Measurements from ENCODE around the gene TRIM40.

The TRIM40 gene

GRCh38 chr6:30135757-30136156 is at the start of gene TRIM40:
TRIM40 (plus strand) TSS chr6:30136140; CDS start chr6:30137037, 897 bp downstream.
- in situ Hi-C loops (cut with MboI; ENCODE audit: low sequenced_read_pairs), result no loop called here

- in situ Hi-C loops (cut with MboI; ENCODE audit: low sequenced_read_pairs), result no loop called here
Measured at GRCh38 chr6:30087876-30088275, 48.1 kb upstream of the TRIM40 start.

- in situ Hi-C loops (cut with MboI; ENCODE audit: low sequenced_read_pairs), result no loop called here
Measured at GRCh38 chr6:30091577-30092381, 44.2 kb upstream of the TRIM40 start.

GRCh38 chr6:30092852-30093543 is 42.9 kb upstream of the TRIM40 start:
- in situ Hi-C loops (cut with MboI; ENCODE audit: low sequenced_read_pairs), result no loop called here

- in situ Hi-C loops (cut with MboI; ENCODE audit: low sequenced_read_pairs), result no loop called here
Measured at GRCh38 chr6:30093951-30094661, 41.8 kb upstream of the TRIM40 start.

GRCh38 chr6:30096829-30097228 is 39.1 kb upstream of the TRIM40 start:
- in situ Hi-C loops (cut with MboI; ENCODE audit: low sequenced_read_pairs), result no loop called here

GRCh38 chr6:30097902-30098768 is 37.8 kb upstream of the TRIM40 start:
- in situ Hi-C loops (cut with MboI; ENCODE audit: low sequenced_read_pairs), result no loop called here

GRCh38 chr6:30100154-30100553 is 35.8 kb upstream of the TRIM40 start:
- in situ Hi-C loops (cut with MboI; ENCODE audit: low sequenced_read_pairs), result no loop called here

GRCh38 chr6:30100585-30101443 is 35.1 kb upstream of the TRIM40 start:
- in situ Hi-C loops (cut with MboI; ENCODE audit: low sequenced_read_pairs), result no loop called here

- in situ Hi-C loops (cut with MboI; ENCODE audit: low sequenced_read_pairs), result no loop called here
Measured at GRCh38 chr6:30101444-30102413, 34.2 kb upstream of the TRIM40 start.

- in situ Hi-C loops (cut with MboI; ENCODE audit: low sequenced_read_pairs), result no loop called here
Measured at GRCh38 chr6:30102414-30102969, 33.4 kb upstream of the TRIM40 start.

- in situ Hi-C loops (cut with MboI; ENCODE audit: low sequenced_read_pairs), result no loop called here
Measured at GRCh38 chr6:30102970-30103871, 32.7 kb upstream of the TRIM40 start.

GRCh38 chr6:30103872-30104179 is 32.1 kb upstream of the TRIM40 start:
- in situ Hi-C loops (cut with MboI; ENCODE audit: low sequenced_read_pairs), result no loop called here

- in situ Hi-C loops (cut with MboI; ENCODE audit: low sequenced_read_pairs), result no loop called here
Measured at GRCh38 chr6:30104661-30105060, 31.3 kb upstream of the TRIM40 start.

- in situ Hi-C loops (cut with MboI; ENCODE audit: low sequenced_read_pairs), result no loop called here
Measured at GRCh38 chr6:30111266-30111856, 24.6 kb upstream of the TRIM40 start.

GRCh38 chr6:30112402-30112994 is 23.4 kb upstream of the TRIM40 start:
- in situ Hi-C loops (cut with MboI; ENCODE audit: low sequenced_read_pairs), result no loop called here
